ENCODE data around the gene OIT3. TPM values are rescaled to one million over a fixed set of nuclear protein-coding genes. Genes with fewer than 3 reads are reported as not detected.

OIT3 gene
- total and polyA plus RNA-seq, 2 of the 8 experiments (the other 6 are each of a cell fraction or from before 2014, with no cell fraction given), result not detected

- Histone ChIP-seq H3K14ac (ENCODE audit: insufficient read length) (no peak overlapping the region), H3K27ac (ENCODE audit: low read depth, low read length) (no peak overlapping the region), H3K9ac (replicated peaks in 1 of 4; ENCODE audit: extremely low read depth in 1 of 4, low read depth in 3 of 4, low read length in 3 of 4) (no peak overlapping the region), H3K4ac (replicated peaks; ENCODE audit: insufficient read length, low read depth, low read length) (no peak overlapping the region), H2BK120ac (replicated peaks; ENCODE audit: low read depth, low read length) (no peak overlapping the region), H2AK5ac (ENCODE audit: low read depth, low read length) (no peak overlapping the region), H3K18ac (ENCODE audit: extremely low read depth, low read length) (no peak overlapping the region), H3K79me2 (ENCODE audit: control insufficient read depth in 1 of 2, insufficient read depth in 2 of 2, low read length in 2 of 2) (no peaks in the 10 kb centered on the region), H3K56ac (replicated peaks; ENCODE audit: insufficient read length, low read depth, low read length) (no peak overlapping the region), H3K4me3 (ENCODE audit: extremely low read depth in 1 of 4, insufficient read depth in 2 of 4, low read depth in 3 of 4, low read length in 4 of 4) (no peak overlapping the region), H4K5ac (ENCODE audit: insufficient read length, low read depth, low read length) (no peak overlapping the region), H2AFZ (ENCODE audit: low read length) (no peak overlapping the region), H3K79me1 (ENCODE audit: low read depth, low read length) (no peaks in the 10 kb centered on the region), H4K20me1 (replicated peaks in 1 of 2; ENCODE audit: control insufficient read depth in 1 of 2, insufficient read depth in 2 of 2, low read length in 2 of 2) (no peaks in the 10 kb centered on the region), H3K9me3 (ENCODE audit: insufficient read depth in 2 of 2, low read depth in 1 of 2, low read length in 1 of 2) (peaks cover 2 to 3% of the 10 kb centered on the region in 2 experiments; a peak in 2 of 4 replicates), H3K23ac (ENCODE audit: insufficient read length) (no peak overlapping the region), H2BK15ac (ENCODE audit: low read length) (no peak overlapping the region), H3K4me1 (replicated peaks in 1 of 4; ENCODE audit: control insufficient read depth in 3 of 4, insufficient read depth in 4 of 4, low read length in 3 of 4) (no peaks in the 10 kb centered on the region), H3K4me2 (ENCODE audit: insufficient read depth in 1 of 2, low read depth in 2 of 2, low read length in 2 of 2) (no peak overlapping the region), H3K23me2 (ENCODE audit: low read depth, low read length) (no peaks in the 10 kb centered on the region), H3K27me3 (replicated peaks in 1 of 4; ENCODE audit: control insufficient read depth in 3 of 4, extremely low read depth in 1 of 4, insufficient read depth in 3 of 4, low read length in 3 of 4) (no peaks in the 10 kb centered on the region), H2BK12ac (ENCODE audit: low read depth, low read length) (no peak overlapping the region), H2BK20ac (ENCODE audit: low read length) (no peak overlapping the region), H2BK5ac (ENCODE audit: low read depth, low read length) (no peak overlapping the region), H3K36me3 (ENCODE audit: control insufficient read depth in 2 of 4, insufficient read depth in 4 of 4, low read length in 3 of 4) (no peaks in the 10 kb centered on the region), H4K91ac (replicated peaks; ENCODE audit: insufficient read length, low read length) (no peak overlapping the region), H4K8ac (ENCODE audit: extremely low read depth, insufficient read depth, low read length) (no peak overlapping the region; the same call in 1 of the 2 replicates)
- POLR2A ChIA-PET (ENCODE audit: partially characterized antibody), result no interaction called here
- no peak for DNase-seq (ENCODE audit: low read depth in 1 of 2, low spot score in 2 of 2)
- 95% methylated on average over 13 of the region's 13 CpGs; no CpG with 5 or more reads in 1 of the 2 experiments for WGBS, 2 experiments (ENCODE audit: extremely low coverage in 1 of 2, insufficient coverage in 1 of 2, insufficient read length in 1 of 2, insufficient replicate concordance in 2 of 2, low coverage in 1 of 2, low lambda C conversion rate in 2 of 2, missing lambda C conversion rate in 1 of 2)
- FAIRE-seq, result no peak
- TF ChIP-seq MAFK (IDR thresholded peaks at IDR 0.05; ENCODE audit: low read depth, low read length) (no peak), SRF (IDR thresholded peaks at IDR 0.05; ENCODE audit: low read depth, low read length) (no peak)
- CTCF ChIA-PET (ENCODE audit: partially characterized antibody), result interaction anchor here (0.6 to 1.7 kb wide), 3 partner anchors 10 to 308 kb away, joined by 3 to 5 read pairs (median 3); no protein-coding TSS in a partner anchor
These were observed 30.8 kb downstream of the OIT3 start for GRCh38 chr10:72924351-72924750.

Measured in H1 (cell line).